Smooth muscle cell (in vitro differentiated cells): ENCODE results near the gene IGF1. TPM values are rescaled to one million over a fixed set of nuclear protein-coding genes. Genes with fewer than 3 reads are reported as not detected.

Experiments
- DNase-seq: peaks from one replicate; lab custom pipeline; 2025; ENCODE audit not compliant: unreplicated experiment; lab: John Stamatoyannopoulos, UW
- H2AFZ ChIP-seq: fragments of 200-600 bp; sonication (generic); 2 replicates; pipeline ENCODE4 v1.6.0; 2016; ENCODE audit warnings: antibody characterized with exemption, low read depth, mild to moderate bottlenecking
- H3F3A ChIP-seq: fragments of 200-600 bp; sonication (generic); 2 replicates; pipeline ENCODE4 v1.6.0; 2017; ENCODE audit warnings: antibody characterized with exemption, low read depth
- H3K27ac ChIP-seq: fragments of 200-600 bp; sonication (generic); 2 replicates; pipeline ENCODE4 v1.5.1; 2016; ENCODE audit warnings: low read depth, mild to moderate bottlenecking
- H3K27me3 ChIP-seq: fragments of 200-600 bp; sonication (generic); 2 replicates; pipeline ENCODE4 v1.6.1; 2016; ENCODE audit warnings: low read depth, mild to moderate bottlenecking
- H3K36me3 ChIP-seq: fragments of 200-600 bp; sonication (generic); 2 replicates; pipeline ENCODE4 v1.5.1; 2016; ENCODE audit warnings: low read depth
- H3K4me1 ChIP-seq: fragments of 200-600 bp; sonication (generic); 2 replicates; pipeline ENCODE4 v1.5.1; 2016; ENCODE audit warnings: low read depth
- H3K4me2 ChIP-seq: fragments of 200-600 bp; sonication (generic); 2 replicates; pipeline ENCODE4 v1.6.0; 2016; ENCODE audit warnings: mild to moderate bottlenecking
- H3K4me3 ChIP-seq: fragments of 200-600 bp; sonication (generic); 2 replicates; pipeline ENCODE4 v1.5.1; 2016; ENCODE audit warnings: mild to moderate bottlenecking
- H3K79me2 ChIP-seq: fragments of 200-600 bp; sonication (generic); 2 replicates; pipeline ENCODE4 v1.6.0; 2016; ENCODE audit warnings: low read depth, mild to moderate bottlenecking
- H3K9ac ChIP-seq: fragments of 200-600 bp; sonication (generic); 2 replicates; pipeline ENCODE4 v1.6.0; 2016; ENCODE audit warnings: low read depth
- H3K9me3 ChIP-seq: fragments of 200-600 bp; sonication (generic); replicated peaks from 2 replicates; pipeline ENCODE4 v1.5.1; 2016; ENCODE audit warnings: low read depth
- H4K20me1 ChIP-seq: fragments of 200-600 bp; sonication (generic); 2 replicates; pipeline ENCODE4 v1.6.0; 2016; ENCODE audit warnings: low read depth
- CTCF ChIP-seq: fragments of 200-600 bp; sonication (generic); IDR thresholded peaks from 2 replicates; pipeline ENCODE4 v1.5.1; 2017; ENCODE audit warnings: borderline replicate concordance, mild to moderate bottlenecking, antibody characterized with exemption; ENCODE audit not compliant: insufficient read depth, poor library complexity, severe bottlenecking
- WGBS: methylation state at CpG from one replicate; pipeline ENCODE4 v1.1.7; 2016; ENCODE audit warnings: low lambda C conversion rate; 5-methylcytosine and 5-hydroxymethylcytosine counted together
- polyA plus RNA-seq: library from polyadenylated mRNA; unstranded; fragments of >200 nt; fragmentation: Nextera tagmentation; extraction: Ambion mirVana; gene quantifications from 2 replicates; pipeline ENCODE4 v1.2.1, GENCODE V29; 2016
- total RNA-seq: library from RNA; depleted of rRNA; stranded (reverse); fragments of >200 nt; gene quantifications from 2 replicates; pipeline ENCODE4 v1.2.3, GENCODE V29; 2014

Gene IGF1
- total and polyA plus RNA-seq, 2 experiments from 2014 or later: 1.3 to 8.9 TPM

- no peaks in the 10 kb centered on the region for H3K4me1 ChIP-seq
- TF ChIP-seq CTCF: no peak
- no peak overlapping the region for H3K27ac ChIP-seq
- no peaks in the 10 kb centered on the region for H3K36me3 ChIP-seq
- no peaks in the 10 kb centered on the region for H3F3A ChIP-seq
- H3K9ac ChIP-seq: no peak overlapping the region
- no peak overlapping the region for H3K4me3 ChIP-seq
- no peaks in the 10 kb centered on the region for H3K27me3 ChIP-seq
- H3K79me2 ChIP-seq: no peaks in the 10 kb centered on the region
- DNase-seq: no peak
- no peaks in the 10 kb centered on the region for H4K20me1 ChIP-seq
- no peaks in the 10 kb centered on the region for H3K9me3 ChIP-seq
- WGBS: 94% methylated on average over 3 of the region's 3 CpGs
- no peak overlapping the region for H3K4me2 ChIP-seq
- no peak overlapping the region for H2AFZ ChIP-seq
Measured at GRCh38 chr12:102437511-102437910, 42.9 kb downstream of the IGF1 start.

GRCh38 chr12:102436867-102437266 is 43.5 kb downstream of the IGF1 start:
- H2AFZ ChIP-seq: no peak overlapping the region
- no peak for DNase-seq
- H3F3A ChIP-seq: no peaks in the 10 kb centered on the region
- no peaks in the 10 kb centered on the region for H3K36me3 ChIP-seq
- H3K27ac ChIP-seq: no peak overlapping the region
- H3K9me3 ChIP-seq: no peaks in the 10 kb centered on the region
- no peak overlapping the region for H3K9ac ChIP-seq
- no peak overlapping the region for H3K4me2 ChIP-seq
- H3K79me2 ChIP-seq: no peaks in the 10 kb centered on the region
- H3K4me3 ChIP-seq: no peak overlapping the region
- H3K27me3 ChIP-seq: no peaks in the 10 kb centered on the region
- H4K20me1 ChIP-seq: no peaks in the 10 kb centered on the region
- no peak for TF ChIP-seq CTCF
- no peaks in the 10 kb centered on the region for H3K4me1 ChIP-seq
- 84% methylated on average over 4 of the region's 4 CpGs for WGBS

- Histone ChIP-seq H4K20me1 (no peaks in the 10 kb centered on the region), H3K27me3 (no peaks in the 10 kb centered on the region), H2AFZ (no peak overlapping the region), H3K27ac (no peak overlapping the region), H3K4me3 (no peak overlapping the region), H3F3A (no peaks in the 10 kb centered on the region), H3K79me2 (no peaks in the 10 kb centered on the region), H3K9me3 (no peaks in the 10 kb centered on the region), H3K4me2 (no peak overlapping the region), H3K4me1 (no peaks in the 10 kb centered on the region), H3K36me3 (no peaks in the 10 kb centered on the region), H3K9ac (no peak overlapping the region)
- no peak for DNase-seq
- WGBS: 89% methylated on average over 4 of the region's 4 CpGs
- no peak for TF ChIP-seq CTCF
Measured at GRCh38 chr12:102435827-102436436, 44.4 kb downstream of the IGF1 start.

GRCh38 chr12:102433304-102433703 is 47.1 kb downstream of the IGF1 start:
- DNase-seq: no peak
- Histone ChIP-seq H3K36me3 (no peaks in the 10 kb centered on the region), H3K4me2 (no peak overlapping the region), H3K27me3 (no peaks in the 10 kb centered on the region), H3K79me2 (no peaks in the 10 kb centered on the region), H3K27ac (no peak overlapping the region), H3K9me3 (no peaks in the 10 kb centered on the region), H4K20me1 (no peaks in the 10 kb centered on the region), H3K4me1 (no peaks in the 10 kb centered on the region), H2AFZ (no peak overlapping the region), H3K4me3 (no peak overlapping the region), H3F3A (no peaks in the 10 kb centered on the region), H3K9ac (no peak overlapping the region)
- no peak for TF ChIP-seq CTCF
- 92% methylated on average over 1 of the region's 1 CpG for WGBS
